ENCODE measurements around the gene CIDEB. TPM values are rescaled to one million over a fixed set of nuclear protein-coding genes. Genes with fewer than 3 reads are reported as not detected.

The CIDEB gene
- total and polyA plus RNA-seq, 2 of the 8 experiments (the other 6 are each of a cell fraction or from before 2014, with no cell fraction given): 0.11 TPM; not detected in 1

GRCh38 chr14:24296341-24297157, 11.2 kb downstream of the CIDEB start:
- Histone ChIP-seq H3K4me2 (ENCODE audit: insufficient read depth in 1 of 2, low read depth in 2 of 2, low read length in 2 of 2) (0 out of 4 replicates have a peak overlapping the region, but pooled peaks of 1 of the 2 experiments have one; percentile 18), H2BK120ac (replicated peaks; ENCODE audit: low read depth, low read length) (no peak overlapping the region), H2AK5ac (ENCODE audit: low read depth, low read length) (no peak overlapping the region), H3K56ac (replicated peaks; ENCODE audit: insufficient read length, low read depth, low read length) (no peak overlapping the region), H2AFZ (ENCODE audit: low read length) (no peak overlapping the region), H3K4ac (replicated peaks; ENCODE audit: insufficient read length, low read depth, low read length) (no peak overlapping the region), H3K23ac (ENCODE audit: insufficient read length) (no peak overlapping the region), H3K79me2 (ENCODE audit: control insufficient read depth in 1 of 2, insufficient read depth in 2 of 2, low read length in 2 of 2) (peaks cover 4 to 13% of the 10 kb centered on the region in 2 experiments; a peak in 2 of 4 replicates), H3K9me3 (ENCODE audit: insufficient read depth in 2 of 2, low read depth in 1 of 2, low read length in 1 of 2) (no peaks in the 10 kb centered on the region), H4K8ac (ENCODE audit: extremely low read depth, insufficient read depth, low read length) (no peak overlapping the region), H3K27me3 (replicated peaks in 1 of 4; ENCODE audit: control insufficient read depth in 3 of 4, extremely low read depth in 1 of 4, insufficient read depth in 3 of 4, low read length in 3 of 4) (no peaks in the 10 kb centered on the region), H4K5ac (ENCODE audit: insufficient read length, low read depth, low read length) (no peak overlapping the region), H3K14ac (ENCODE audit: insufficient read length) (no peak overlapping the region), H2BK20ac (ENCODE audit: low read length) (no peak overlapping the region), H3K79me1 (ENCODE audit: low read depth, low read length) (peaks cover 5% of the 10 kb centered on the region; the same call in 1 of the 2 replicates), H2BK15ac (ENCODE audit: low read length) (no peak overlapping the region), H2BK5ac (ENCODE audit: low read depth, low read length) (no peak overlapping the region), H3K27ac (ENCODE audit: low read depth, low read length) (no peak overlapping the region), H3K9ac (replicated peaks in 1 of 4; ENCODE audit: extremely low read depth in 1 of 4, low read depth in 3 of 4, low read length in 3 of 4) (no peak overlapping the region), H4K91ac (replicated peaks; ENCODE audit: insufficient read length, low read length) (no peak overlapping the region), H4K20me1 (replicated peaks in 1 of 2; ENCODE audit: control insufficient read depth in 1 of 2, insufficient read depth in 2 of 2, low read length in 2 of 2) (peaks cover 2% of the 10 kb centered on the region in 2 experiments), H3K36me3 (ENCODE audit: control insufficient read depth in 2 of 4, insufficient read depth in 4 of 4, low read length in 3 of 4) (peaks cover 2 to 14% (median 4%) of the 10 kb centered on the region in 4 experiments; a peak in 5 of 8 replicates), H3K4me1 (replicated peaks in 1 of 4; ENCODE audit: control insufficient read depth in 3 of 4, insufficient read depth in 4 of 4, low read length in 3 of 4) (peaks cover 0 to 7% (median 4%) of the 10 kb centered on the region in 4 experiments; a peak in 5 of 7 replicates), H3K23me2 (ENCODE audit: low read depth, low read length) (peaks cover 4% of the 10 kb centered on the region; the same call in 1 of the 2 replicates), H3K4me3 (ENCODE audit: extremely low read depth in 1 of 4, insufficient read depth in 2 of 4, low read depth in 3 of 4, low read length in 4 of 4) (no peak overlapping the region), H3K18ac (ENCODE audit: extremely low read depth, low read length) (no peak overlapping the region), H2BK12ac (ENCODE audit: low read depth, low read length) (no peak overlapping the region)
- ChIA-PET POLR2A (ENCODE audit: partially characterized antibody) (interaction anchor here (0.8 to 6.1 kb wide), 10 partner anchors 11 to 81 kb away, joined by 3 to 50 read pairs (median 8); partner anchors contain the start of genes CIDEB, GMPR2, LTB4R and LTB4R2), CTCF (ENCODE audit: partially characterized antibody) (interaction anchor here (0.8 to 9.0 kb wide), 22 partner anchors 12 to 140 kb away, joined by 3 to 163 read pairs (median 8); partner anchors contain the start of genes CIDEB, GMPR2, IPO4 and KHNYN)
- WGBS, 2 experiments (ENCODE audit: extremely low coverage in 1 of 2, insufficient coverage in 1 of 2, insufficient read length in 1 of 2, insufficient replicate concordance in 2 of 2, low coverage in 1 of 2, low lambda C conversion rate in 2 of 2, missing lambda C conversion rate in 1 of 2): 74% methylated on average over 12 of the region's 12 CpGs; no CpG with 5 or more reads in 1 of the 2 experiments
- FAIRE-seq (peak; percentile 89), DNase-seq (ENCODE audit: low read depth in 1 of 2, low spot score in 2 of 2) (peak; percentile 57 to 62)
- no peak for TF ChIP-seq CBX8 (IDR thresholded peaks at IDR 0.05; ENCODE audit: borderline replicate concordance, low read depth, low read length)
- no peak for TF ChIP-seq KDM4A (IDR thresholded peaks at IDR 0.05; ENCODE audit: low read depth, low read length, severe bottlenecking)
- TF ChIP-seq, protein P1, sequence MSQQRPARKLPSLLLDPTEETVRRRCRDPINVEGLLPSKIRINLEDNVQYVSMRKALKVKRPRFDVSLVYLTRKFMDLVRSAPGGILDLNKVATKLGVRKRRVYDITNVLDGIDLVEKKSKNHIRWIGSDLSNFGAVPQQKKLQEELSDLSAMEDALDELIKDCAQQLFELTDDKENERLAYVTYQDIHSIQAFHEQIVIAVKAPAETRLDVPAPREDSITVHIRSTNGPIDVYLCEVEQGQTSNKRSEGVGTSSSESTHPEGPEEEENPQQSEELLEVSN (IDR thresholded peaks at IDR 0.05): no peak
- TF ChIP-seq TEAD4 (IDR thresholded peaks at IDR 0.05; ENCODE audit: low read depth, low read length): 0 out of 2 replicates have a peak, but pooled peaks have one; percentile 17
- TF ChIP-seq SAP30 (IDR thresholded peaks at IDR 0.05; ENCODE audit: insufficient read depth, insufficient replicate concordance, low read length): no peak
- TF ChIP-seq HDAC6 (IDR thresholded peaks at IDR 0.05; ENCODE audit: low read depth, low read length): no peak
- no peak for TF ChIP-seq BCL11A (IDR thresholded peaks at IDR 0.05; ENCODE audit: low read depth in 2 of 2, low read length in 2 of 2)
- 0 out of 2 replicates have a peak, but pooled peaks have one; percentile 49 for TF ChIP-seq YY1 (IDR thresholded peaks at IDR 0.05; ENCODE audit: low read depth, low read length)
- TF ChIP-seq NANOG (IDR thresholded peaks at IDR 0.05; ENCODE audit: insufficient read depth, low read depth, low read length, poor library complexity, severe bottlenecking): no peak
